PC-9 (cell line): ENCODE measurements around the gene CLCN2.

Experiments used
- CTCF ChIP-seq: fragments of 200-600 bp; sonication (generic); conservative IDR thresholded peaks from 2 replicates; pipeline ENCODE4 v1.6.1; 2017; ENCODE audit warnings: mixed run types, antibody characterized with exemption, mild to moderate bottlenecking, moderate library complexity
- EZH2 ChIP-seq: fragments of 200-600 bp; sonication (generic); IDR thresholded peaks from 2 replicates; pipeline ENCODE4 v1.8.0; 2017; ENCODE audit warnings: antibody characterized with exemption, low read depth

DNA sequence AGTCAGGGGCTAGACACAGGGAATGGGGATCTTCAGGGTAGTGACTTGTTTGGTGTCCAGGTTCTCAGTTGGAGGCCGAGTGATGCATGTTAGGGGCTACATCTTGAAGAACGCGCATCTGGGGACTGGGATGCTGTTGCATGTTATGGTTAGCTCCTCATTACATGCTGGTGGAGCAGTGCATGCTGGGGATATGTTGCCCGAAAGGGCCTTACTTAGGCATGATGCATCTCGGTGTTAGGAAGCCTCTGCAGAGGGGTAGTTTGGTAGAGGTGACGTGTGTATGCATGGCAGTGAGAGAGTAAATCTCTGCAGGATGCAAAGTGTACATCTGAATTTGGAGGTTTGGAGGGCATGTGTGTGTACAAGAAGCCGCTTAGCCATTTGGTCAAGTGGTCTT is 44.6 kb downstream of the CLCN2 start:
- TF ChIP-seq CTCF (no peak), EZH2 (no peak)
